ENCODE results near the gene ZNF821. TPM values are rescaled to one million over a fixed set of nuclear protein-coding genes. Genes with fewer than 3 reads are reported as not detected.
"Not testable (repeated sequence)": the region's sequence is repeated elsewhere in the genome, so short reads cannot be mapped to it uniquely, and the experiment has no call there.

ZNF821 gene
- total RNA-seq, 3 donors from 2014 or later (not counting 1 experiment from before 2014, with no cell fraction given) = 14.0 to 19.1 (median 18.2) TPM

- H3K4me3 Mint-ChIP-seq; H3K4me3 ChIP-seq (ENCODE audit: low read length); H3K9me3 Mint-ChIP-seq; DNase-seq; H3K4me1 Mint-ChIP-seq; H3K36me3 Mint-ChIP-seq; H3K4me1 ChIP-seq (ENCODE audit: control insufficient read depth, insufficient read depth, low read length); H3K27me3 ChIP-seq (ENCODE audit: control insufficient read depth, insufficient read depth, low read length); ATAC-seq; H3K36me3 ChIP-seq (ENCODE audit: control insufficient read depth, insufficient read depth, low read length); H3K9me3 ChIP-seq (ENCODE audit: control insufficient read depth, insufficient read depth, low read length); intact Hi-C loops (cut with micrococcal nuclease); H3K27ac ChIP-seq (ENCODE audit: low read length); H3K27ac Mint-ChIP-seq; H3K27me3 Mint-ChIP-seq (ENCODE audit: low read depth in 2 of 2): not testable (repeated sequence)
- 87% methylated on average over 2 of the region's 3 CpGs for WGBS (ENCODE audit: insufficient coverage)
These were observed 52.3 kb downstream of the ZNF821 start for GRCh38 chr16:71831698-71832097.

DNA sequence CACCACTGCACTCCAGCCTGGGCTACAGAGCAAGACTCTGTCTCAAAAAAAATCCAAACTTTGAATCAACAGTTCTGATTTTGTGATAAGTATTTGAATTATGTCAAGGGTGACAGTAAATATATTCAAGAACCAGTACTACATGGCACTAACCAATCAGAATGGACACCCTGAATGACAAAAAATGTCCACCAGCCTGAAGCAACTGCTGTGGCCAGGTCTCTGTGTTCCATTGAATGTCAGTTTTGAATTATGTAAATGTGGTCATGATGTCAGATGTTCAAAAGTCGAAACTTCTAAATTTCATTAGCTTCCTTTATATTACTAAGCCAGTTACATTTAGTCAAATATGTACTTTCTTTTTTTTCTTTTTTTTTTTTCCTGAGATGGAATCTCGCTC is 53.6 kb downstream of the ZNF821 start:
- no peaks in the 10 kb centered on the region for H3K27me3 ChIP-seq (ENCODE audit: control insufficient read depth, insufficient read depth, low read length)
- TF ChIP-seq, protein P1, sequence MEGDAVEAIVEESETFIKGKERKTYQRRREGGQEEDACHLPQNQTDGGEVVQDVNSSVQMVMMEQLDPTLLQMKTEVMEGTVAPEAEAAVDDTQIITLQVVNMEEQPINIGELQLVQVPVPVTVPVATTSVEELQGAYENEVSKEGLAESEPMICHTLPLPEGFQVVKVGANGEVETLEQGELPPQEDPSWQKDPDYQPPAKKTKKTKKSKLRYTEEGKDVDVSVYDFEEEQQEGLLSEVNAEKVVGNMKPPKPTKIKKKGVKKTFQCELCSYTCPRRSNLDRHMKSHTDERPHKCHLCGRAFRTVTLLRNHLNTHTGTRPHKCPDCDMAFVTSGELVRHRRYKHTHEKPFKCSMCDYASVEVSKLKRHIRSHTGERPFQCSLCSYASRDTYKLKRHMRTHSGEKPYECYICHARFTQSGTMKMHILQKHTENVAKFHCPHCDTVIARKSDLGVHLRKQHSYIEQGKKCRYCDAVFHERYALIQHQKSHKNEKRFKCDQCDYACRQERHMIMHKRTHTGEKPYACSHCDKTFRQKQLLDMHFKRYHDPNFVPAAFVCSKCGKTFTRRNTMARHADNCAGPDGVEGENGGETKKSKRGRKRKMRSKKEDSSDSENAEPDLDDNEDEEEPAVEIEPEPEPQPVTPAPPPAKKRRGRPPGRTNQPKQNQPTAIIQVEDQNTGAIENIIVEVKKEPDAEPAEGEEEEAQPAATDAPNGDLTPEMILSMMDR (IDR thresholded peaks at IDR 0.05) = no peak

GRCh38 chr16:71826533-71827017 is 57.4 kb downstream of the ZNF821 start:
- Mint-ChIP-seq H3K27ac (no peak overlapping the region), H3K36me3 (no peaks in the 10 kb centered on the region), H3K4me3 (no peak overlapping the region), H3K4me1 (no peaks in the 10 kb centered on the region), H3K27me3 (ENCODE audit: low read depth in 2 of 2) (no peaks in the 10 kb centered on the region), H3K9me3 (no peaks in the 10 kb centered on the region)
- intact Hi-C loops (cut with micrococcal nuclease) = no loop called here
- ATAC-seq = no peak
- Histone ChIP-seq H3K36me3 (ENCODE audit: control insufficient read depth, insufficient read depth, low read length) (no peaks in the 10 kb centered on the region), H3K9me3 (ENCODE audit: control insufficient read depth, insufficient read depth, low read length) (no peaks in the 10 kb centered on the region), H3K27ac (ENCODE audit: low read length) (no peak overlapping the region), H3K4me3 (ENCODE audit: low read length) (no peak overlapping the region), H3K27me3 (ENCODE audit: control insufficient read depth, insufficient read depth, low read length) (no peaks in the 10 kb centered on the region), H3K4me1 (ENCODE audit: control insufficient read depth, insufficient read depth, low read length) (no peaks in the 10 kb centered on the region)
- no peak for DNase-seq
- TF ChIP-seq, protein P1 (IDR thresholded peaks at IDR 0.05) = no peak
- 84% methylated on average over 5 of the region's 5 CpGs for WGBS (ENCODE audit: insufficient coverage)

More for the DNA sequence above, 53.6 kb downstream of the ZNF821 start:
- Histone ChIP-seq H3K9me3 (ENCODE audit: control insufficient read depth, insufficient read depth, low read length) (no peaks in the 10 kb centered on the region), H3K4me3 (ENCODE audit: low read length) (no peak overlapping the region), H3K36me3 (ENCODE audit: control insufficient read depth, insufficient read depth, low read length) (no peaks in the 10 kb centered on the region), H3K27ac (ENCODE audit: low read length) (no peak overlapping the region), H3K4me1 (ENCODE audit: control insufficient read depth, insufficient read depth, low read length) (no peaks in the 10 kb centered on the region)
- Mint-ChIP-seq H3K27ac (no peak overlapping the region), H3K9me3 (no peaks in the 10 kb centered on the region), H3K27me3 (ENCODE audit: low read depth in 2 of 2) (no peaks in the 10 kb centered on the region), H3K36me3 (no peaks in the 10 kb centered on the region), H3K4me3 (no peak overlapping the region), H3K4me1 (no peaks in the 10 kb centered on the region)
- no peak for ATAC-seq
- 100% methylated on average over 1 of the region's 2 CpGs for WGBS (ENCODE audit: insufficient coverage)
- DNase-seq = no peak
- intact Hi-C loops (cut with micrococcal nuclease) = no loop called here

DNA sequence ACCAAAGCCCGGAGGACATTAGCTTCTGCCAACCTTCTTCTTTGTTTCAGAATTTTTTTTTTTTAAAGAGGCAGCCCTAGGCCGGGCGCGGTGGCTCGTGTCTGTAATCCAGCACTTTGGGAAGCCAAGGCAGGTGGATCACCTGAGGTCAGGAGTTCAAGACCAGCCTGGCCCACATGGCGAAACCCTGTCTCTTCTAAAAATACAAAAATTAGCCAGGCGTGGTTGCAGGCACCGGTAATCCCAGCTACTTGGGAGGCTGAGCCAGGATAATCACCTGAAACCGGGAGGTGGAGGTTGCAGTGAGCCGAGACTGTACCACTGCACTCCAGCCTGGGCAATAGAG is 66.9 kb downstream of the ZNF821 start:
- intact Hi-C loops (cut with micrococcal nuclease); H3K36me3 Mint-ChIP-seq; H3K4me3 ChIP-seq (ENCODE audit: low read length); H3K27ac Mint-ChIP-seq; H3K9me3 ChIP-seq (ENCODE audit: control insufficient read depth, insufficient read depth, low read length); H3K4me3 Mint-ChIP-seq; H3K27me3 ChIP-seq (ENCODE audit: control insufficient read depth, insufficient read depth, low read length); ATAC-seq; H3K4me1 Mint-ChIP-seq; H3K27ac ChIP-seq (ENCODE audit: low read length); H3K4me1 ChIP-seq (ENCODE audit: control insufficient read depth, insufficient read depth, low read length); H3K9me3 Mint-ChIP-seq; H3K36me3 ChIP-seq (ENCODE audit: control insufficient read depth, insufficient read depth, low read length); DNase-seq; H3K27me3 Mint-ChIP-seq (ENCODE audit: low read depth in 2 of 2): not testable (repeated sequence)
- WGBS (ENCODE audit: insufficient coverage) = 88% methylated on average over 10 of the region's 10 CpGs
